Lower lobe of right lung (tissue), 2 donors: ENCODE results near the gene PCGF1. TPM values are rescaled to one million over a fixed set of nuclear protein-coding genes. Genes with fewer than 3 reads are reported as not detected.

Source experiments
- ATAC-seq, 2 donors: fragments of 200-7000 bp; cut with Tn5 transposase; one replicate each; pipeline ENCODE4 v1.9.1; 2020 to 2022; ENCODE audit warnings: mild to moderate bottlenecking in 2 of 2, moderate library complexity in 2 of 2
- DNase-seq: peaks from one replicate; pipeline ENCODE4 v3.0.0-alpha.2; 2020
- H3K27ac ChIP-seq: fragments of 200-600 bp; one replicate; pipeline ENCODE4 v1.8.0; 2022
- H3K27me3 ChIP-seq: fragments of 200-600 bp; one replicate; pipeline ENCODE4 v1.8.0; 2022; ENCODE audit warnings: low read depth
- H3K36me3 ChIP-seq: fragments of 200-600 bp; one replicate; pipeline ENCODE4 v1.8.0; 2022; ENCODE audit warnings: mild to moderate bottlenecking
- H3K4me1 ChIP-seq: fragments of 200-600 bp; one replicate; pipeline ENCODE4 v1.8.0; 2022
- H3K4me3 ChIP-seq: fragments of 200-600 bp; one replicate; pipeline ENCODE4 v1.8.0; 2022; ENCODE audit warnings: mild to moderate bottlenecking
- H3K9me3 ChIP-seq: fragments of 200-600 bp; one replicate; pipeline ENCODE4 v1.8.0; 2022
- intact Hi-C: fragments of 100-400 bp; cut with DNase I; formaldehyde crosslinking; loops from one replicate; pipeline ENCODE4 v1.11.0; 2022
- total RNA-seq: library from RNA; stranded (reverse); fragmentation: NEBNext Ultra II Directional; extraction: Animal tissue kit (Norgen Biotek cat#: 25700); gene quantifications from one replicate; pipeline ENCODE4 v1.2.1, GENCODE V29; 2021
- TF ChIP-seq, protein P1 (sequence below): fragments of 200-600 bp; IDR thresholded peaks from one replicate; pipeline ENCODE4 v1.8.0; 2022; ENCODE audit warnings: antibody characterized with exemption, mild to moderate bottlenecking
- donor health status: DM: no; HTN: yes; CAD: no; lungs with severe emphysema.

The PCGF1 gene
- total RNA-seq, 1 donor from 2014 or later = 28.4 TPM

DNA sequence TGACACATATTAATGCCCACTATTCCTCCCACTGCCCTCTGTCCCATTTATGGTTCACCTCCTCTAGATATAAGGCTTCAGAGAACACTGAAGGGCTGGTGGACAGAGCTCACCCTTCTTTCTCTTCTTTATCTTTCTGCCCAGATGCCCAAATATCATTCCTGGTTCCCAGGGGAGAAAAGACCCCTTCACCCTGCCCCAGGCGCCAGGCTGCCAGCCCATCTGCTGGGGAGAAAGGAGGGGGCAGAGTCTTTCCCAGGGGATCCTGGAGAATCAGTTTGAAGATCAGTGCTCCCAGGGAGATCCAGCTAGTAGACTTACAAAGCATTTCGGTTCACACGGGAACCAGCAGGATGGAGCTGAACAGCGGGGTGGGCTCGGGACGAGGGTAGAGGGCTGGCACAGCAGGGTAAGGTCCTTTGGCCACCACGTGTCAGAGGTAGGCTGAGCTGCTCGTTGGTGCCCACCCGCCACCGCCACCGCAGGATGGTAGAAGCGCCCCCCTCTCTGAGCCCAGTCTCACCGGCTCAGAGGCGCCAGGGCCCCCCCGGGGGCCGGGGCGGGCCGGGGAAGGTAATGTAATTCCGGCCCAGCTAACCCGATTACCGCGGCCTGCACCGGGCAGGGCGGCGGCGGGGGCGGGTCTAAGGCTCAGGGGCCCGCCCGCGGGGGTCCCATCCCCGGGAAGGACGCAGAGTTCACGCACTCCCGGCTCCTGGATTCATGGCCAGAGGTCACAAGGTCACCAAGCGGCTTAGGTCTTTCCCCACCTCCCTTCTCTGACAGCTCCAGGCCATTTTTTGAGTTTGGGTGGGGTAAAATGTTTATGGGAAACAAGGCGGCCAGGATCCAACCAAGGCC lies 5.5 kb upstream of the PCGF1 start:
- TF ChIP-seq, protein P1, sequence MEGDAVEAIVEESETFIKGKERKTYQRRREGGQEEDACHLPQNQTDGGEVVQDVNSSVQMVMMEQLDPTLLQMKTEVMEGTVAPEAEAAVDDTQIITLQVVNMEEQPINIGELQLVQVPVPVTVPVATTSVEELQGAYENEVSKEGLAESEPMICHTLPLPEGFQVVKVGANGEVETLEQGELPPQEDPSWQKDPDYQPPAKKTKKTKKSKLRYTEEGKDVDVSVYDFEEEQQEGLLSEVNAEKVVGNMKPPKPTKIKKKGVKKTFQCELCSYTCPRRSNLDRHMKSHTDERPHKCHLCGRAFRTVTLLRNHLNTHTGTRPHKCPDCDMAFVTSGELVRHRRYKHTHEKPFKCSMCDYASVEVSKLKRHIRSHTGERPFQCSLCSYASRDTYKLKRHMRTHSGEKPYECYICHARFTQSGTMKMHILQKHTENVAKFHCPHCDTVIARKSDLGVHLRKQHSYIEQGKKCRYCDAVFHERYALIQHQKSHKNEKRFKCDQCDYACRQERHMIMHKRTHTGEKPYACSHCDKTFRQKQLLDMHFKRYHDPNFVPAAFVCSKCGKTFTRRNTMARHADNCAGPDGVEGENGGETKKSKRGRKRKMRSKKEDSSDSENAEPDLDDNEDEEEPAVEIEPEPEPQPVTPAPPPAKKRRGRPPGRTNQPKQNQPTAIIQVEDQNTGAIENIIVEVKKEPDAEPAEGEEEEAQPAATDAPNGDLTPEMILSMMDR = no peak
- Histone ChIP-seq H3K27ac (no peak overlapping the region), H3K4me3 (no peak overlapping the region), H3K4me1 (peaks cover 36% of the 10 kb centered on the region), H3K27me3 (peaks cover 84% of the 10 kb centered on the region), H3K36me3 (no peaks in the 10 kb centered on the region), H3K9me3 (no peaks in the 10 kb centered on the region)
- DNase-seq = no peak
- intact Hi-C loops = no loop called here
- no peak for ATAC-seq

DNA sequence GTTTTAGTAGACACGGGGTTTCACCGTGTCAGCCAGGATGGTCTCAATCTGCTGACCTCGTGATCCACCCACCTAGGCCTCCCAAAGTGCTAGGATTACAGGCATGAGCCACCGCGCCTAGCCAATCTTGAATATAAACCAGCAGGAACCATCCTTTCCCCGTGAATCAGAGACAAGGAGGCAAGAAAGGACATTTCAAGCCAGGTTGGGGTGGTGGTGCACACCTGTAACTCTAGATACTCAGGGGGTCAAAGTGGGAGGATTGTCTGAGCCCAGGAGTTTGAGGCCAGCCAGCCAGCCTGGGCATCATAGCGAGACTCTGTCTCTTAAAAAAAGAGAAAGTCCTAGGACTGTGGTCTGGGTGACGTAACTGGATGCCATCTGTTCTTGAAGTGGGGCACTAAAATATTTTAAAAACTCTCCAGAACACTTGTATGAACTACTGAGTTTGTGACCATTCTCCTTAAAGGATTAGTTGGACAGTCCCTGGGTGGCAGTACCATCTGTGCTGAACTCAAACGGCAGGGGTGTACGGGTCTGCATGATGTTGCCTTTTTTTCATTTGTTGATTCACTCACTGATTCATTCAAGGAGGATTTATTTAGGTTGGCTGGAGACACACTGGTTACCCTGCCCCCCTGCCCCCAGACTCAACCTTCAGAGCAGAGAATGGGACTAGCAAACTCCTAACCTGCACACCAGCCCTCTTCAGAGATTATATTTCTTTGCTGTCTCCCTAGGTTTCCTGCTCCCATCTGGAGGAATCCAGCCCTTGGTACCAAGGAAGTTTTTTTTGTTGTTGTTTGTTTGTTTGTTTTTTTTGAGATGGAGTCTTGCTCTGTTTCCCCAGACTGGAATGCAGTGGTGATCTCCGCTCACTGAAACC lies 3.9 kb upstream of the PCGF1 start:
- Histone ChIP-seq H3K27ac (no peak overlapping the region), H3K9me3 (no peaks in the 10 kb centered on the region), H3K36me3 (no peaks in the 10 kb centered on the region), H3K27me3 (peaks cover 67% of the 10 kb centered on the region), H3K4me3 (no peak overlapping the region), H3K4me1 (peaks cover 42% of the 10 kb centered on the region)
- intact Hi-C loops = no loop called here
- no peak for ATAC-seq
- no peak for DNase-seq
- TF ChIP-seq, protein P1 = no peak

DNA sequence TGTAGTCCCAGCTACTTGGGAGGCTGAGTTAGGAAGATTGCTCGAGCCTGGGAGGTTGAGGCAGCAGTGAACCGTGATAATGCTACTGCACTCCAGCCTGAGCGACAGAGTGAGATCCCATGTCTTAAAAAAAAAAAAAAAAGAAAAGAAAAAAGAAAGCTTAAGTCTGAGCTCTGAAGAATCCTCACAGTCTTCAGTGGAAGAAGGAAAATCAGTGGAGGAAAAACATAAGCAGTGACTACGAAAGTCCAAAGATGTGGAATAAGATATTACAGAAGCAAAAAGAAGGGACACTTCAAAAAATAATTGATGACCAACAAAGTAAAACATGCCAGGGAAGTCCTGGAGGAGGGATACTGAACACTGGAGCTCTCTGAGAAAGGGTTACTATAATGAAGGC lies 2.8 kb upstream of the PCGF1 start:
- DNase-seq = no peak
- ATAC-seq = no peak
- H3K36me3 ChIP-seq = peaks cover 9% of the 10 kb centered on the region
- no peaks in the 10 kb centered on the region for H3K9me3 ChIP-seq
- H3K4me3 ChIP-seq = no peak overlapping the region
- H3K4me1 ChIP-seq = peaks cover 42% of the 10 kb centered on the region
- intact Hi-C loops = no loop called here
- H3K27me3 ChIP-seq = peaks cover 57% of the 10 kb centered on the region
- no peak overlapping the region for H3K27ac ChIP-seq
- TF ChIP-seq, protein P1 = no peak

DNA sequence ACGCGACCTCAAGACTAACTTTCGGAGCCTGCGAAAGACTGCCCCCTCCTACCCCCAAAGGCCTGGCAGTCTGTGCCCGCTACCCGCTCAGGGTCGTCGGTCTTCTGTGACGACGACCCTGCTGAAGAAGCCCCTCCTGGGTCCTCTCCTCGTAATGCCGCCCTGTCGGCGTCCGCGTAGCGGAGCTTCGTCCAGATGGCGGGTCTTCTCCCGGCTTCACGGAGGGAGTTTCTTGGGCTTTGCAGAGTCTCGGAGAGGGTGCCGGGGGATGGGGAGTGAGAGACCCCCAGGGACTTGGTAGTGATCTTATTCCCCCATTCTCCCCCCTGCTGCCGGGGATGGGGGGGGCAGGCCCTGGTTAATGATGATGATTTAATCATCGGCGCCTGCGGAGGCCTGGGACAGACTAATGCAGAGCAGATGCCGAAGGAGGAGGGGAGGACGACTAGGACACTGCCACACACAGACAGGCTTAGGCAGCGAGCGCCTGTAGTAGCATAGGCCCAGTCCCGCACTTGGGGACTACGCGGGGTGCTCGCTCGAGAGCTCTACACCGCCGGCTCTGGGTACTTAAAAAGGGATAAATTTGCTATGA lies 528 bp upstream of the PCGF1 start:
- intact Hi-C loops = no loop called here
- Histone ChIP-seq H3K27ac (peak overlapping the region; percentile 99), H3K36me3 (peaks cover 16% of the 10 kb centered on the region), H3K9me3 (no peaks in the 10 kb centered on the region), H3K4me3 (peak overlapping the region; percentile 77), H3K27me3 (peaks cover 34% of the 10 kb centered on the region), H3K4me1 (peaks cover 45% of the 10 kb centered on the region)
- TF ChIP-seq, protein P1 = no peak
- peak; percentile 6 to 13 for ATAC-seq
- DNase-seq = peak; percentile 59

DNA sequence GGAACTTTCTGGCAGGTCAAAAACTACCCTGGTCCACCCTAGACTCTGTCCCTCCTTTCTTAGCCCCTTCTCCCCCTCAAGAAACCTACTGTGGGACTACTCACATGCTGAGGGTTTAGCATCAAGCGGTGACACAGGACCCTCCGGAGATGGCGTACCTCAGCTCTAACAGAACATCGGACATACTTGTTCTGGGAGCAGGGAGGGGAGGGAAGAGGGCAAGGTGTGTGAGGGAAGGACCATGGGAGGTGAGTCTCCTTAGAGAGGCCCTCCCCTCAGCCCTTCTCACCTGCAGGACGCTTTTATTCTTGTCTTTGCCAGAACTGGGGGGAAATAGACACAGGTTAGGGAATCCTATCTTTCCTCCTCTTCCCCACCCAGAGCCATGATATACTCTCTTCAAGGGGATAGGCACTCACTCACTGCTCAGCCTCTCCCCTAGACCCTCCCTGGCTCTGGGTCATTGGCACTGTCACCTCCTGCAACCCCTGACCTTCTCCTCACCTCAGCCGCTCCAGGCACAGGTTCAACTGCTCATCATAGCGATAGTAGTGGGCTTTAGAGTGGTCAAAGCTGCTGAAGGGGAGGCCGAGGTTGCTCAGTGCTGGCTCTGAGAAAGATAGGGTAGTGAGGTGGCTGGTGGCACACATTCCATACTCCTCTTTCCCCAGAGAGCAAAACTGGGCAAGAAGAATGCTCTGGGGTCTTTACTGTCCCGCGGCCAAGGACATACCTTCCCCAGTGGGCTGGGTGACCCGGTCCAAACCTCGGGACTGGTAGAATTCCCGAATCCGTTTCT lies 1.8 kb downstream of the PCGF1 start:
- no peak overlapping the region for H3K27ac ChIP-seq

More for the DNA sequence above, 1.8 kb downstream of the PCGF1 start:
- Histone ChIP-seq H3K4me3 (peak overlapping the region; percentile 77), H3K36me3 (peaks cover 16% of the 10 kb centered on the region), H3K27me3 (peaks cover 21% of the 10 kb centered on the region), H3K9me3 (no peaks in the 10 kb centered on the region), H3K4me1 (peaks cover 54% of the 10 kb centered on the region)
- TF ChIP-seq, protein P1 = no peak
- ATAC-seq = no peak
- intact Hi-C loops = no loop called here
- no peak for DNase-seq
